ENCODE measurements around the gene CBX5. TPM values are rescaled to one million over a fixed set of nuclear protein-coding genes. Genes with fewer than 3 reads are reported as not detected.
A peak's percentile ranks its signal among the peaks of the same experiment; 100 is the strongest.
"Not testable (repeated sequence)": the region's sequence is repeated elsewhere in the genome, so short reads cannot be mapped to it uniquely, and the experiment has no call there.

Gene CBX5
- polyA plus RNA-seq = 10 to 100 TPM in 2 of 4 donors, 1 to 10 TPM in 2; 2.7 to 40.1 (median 8.3) TPM
- long read RNA-seq, donor 1, full-length matches to known transcripts = 12 of 4,215 reads
- long read RNA-seq, donor 1, partial matches to known transcripts = 3,723 of 4,215 reads
- long read RNA-seq, donor 1, other reads (novel, unspliced or antisense) = 480 of 4,215 reads
- long read RNA-seq, donor 2, full-length matches to known transcripts = 4 of 881 reads
- long read RNA-seq, donor 2, partial matches to known transcripts = 477 of 881 reads
- long read RNA-seq, donor 2, other reads (novel, unspliced or antisense) = 400 of 881 reads
- long read RNA-seq, donor 3, full-length matches to known transcripts = 9 of 1,954 reads
- long read RNA-seq, donor 3, partial matches to known transcripts = 1,405 of 1,954 reads
- long read RNA-seq, donor 3, other reads (novel, unspliced or antisense) = 540 of 1,954 reads
- long read RNA-seq, donor 4, full-length matches to known transcripts = 1 of 1 reads
- long read RNA-seq, donor 4, partial matches to known transcripts = 0 of 1 reads
- long read RNA-seq, donor 4, other reads (novel, unspliced or antisense) = 0 of 1 reads
- long read RNA-seq, donor 5 = 0 reads
- long read RNA-seq, donor 6, full-length matches to known transcripts = 5 of 1,440 reads
- long read RNA-seq, donor 6, partial matches to known transcripts = 1,260 of 1,440 reads
- long read RNA-seq, donor 6, other reads (novel, unspliced or antisense) = 175 of 1,440 reads
- long read RNA-seq, donor 7 = 0 reads
- long read RNA-seq, donor 8, full-length matches to known transcripts = 3 of 3 reads
- long read RNA-seq, donor 8, partial matches to known transcripts = 0 of 3 reads
- long read RNA-seq, donor 8, other reads (novel, unspliced or antisense) = 0 of 3 reads
- long read RNA-seq, donor 9, full-length matches to known transcripts = 6 of 383 reads
- long read RNA-seq, donor 9, partial matches to known transcripts = 234 of 383 reads
- long read RNA-seq, donor 9, other reads (novel, unspliced or antisense) = 143 of 383 reads
- long read RNA-seq, donor 10, full-length matches to known transcripts = 19 of 2,845 reads
- long read RNA-seq, donor 10, partial matches to known transcripts = 1,322 of 2,845 reads
- long read RNA-seq, donor 10, other reads (novel, unspliced or antisense) = 1,504 of 2,845 reads

GRCh38 chr12:54279632-54280467 lies at the start of gene CBX5:
CBX5 (minus strand) TSS chr12:54280122; CDS start chr12:54257650, 22,472 bp downstream.
- H3K4me3 ChIP-seq (ENCODE audit: low read depth in 1 of 3, low read length in 3 of 3) = peak within 1 kb of the TSS; percentile 73 to 82 (median 74)
- 0% methylated on average over 47 to 49 of the region's 49 CpGs for WGBS, 3 donors
- peak; percentile 100 for DNase-seq
- no peaks in the 10 kb centered on the region for H3K27me3 ChIP-seq (ENCODE audit: control insufficient read depth in 3 of 3, insufficient read depth in 3 of 3, low read length in 3 of 3)
- H3K9me3 ChIP-seq (ENCODE audit: control insufficient read depth in 2 of 2, insufficient read depth in 1 of 2, low read depth in 1 of 2, low read length in 1 of 2) = no peaks in the 10 kb centered on the region
- peaks cover 3 to 20% (median 5%) of the 10 kb centered on the region in 3 donors for H3K4me1 ChIP-seq (ENCODE audit: control insufficient read depth in 3 of 3, insufficient read depth in 2 of 3, low read depth in 1 of 3, low read length in 2 of 3)
- no peak for FAIRE-seq
- H3K36me3 ChIP-seq (ENCODE audit: control insufficient read depth in 3 of 3, insufficient read depth in 2 of 3, low read depth in 1 of 3, low read length in 3 of 3) = peaks cover 15 to 20% (median 16%) of the 10 kb centered on the region in 3 donors
- peak within 1 kb of the TSS; percentile 90 to 95 (median 91) for H3K27ac ChIP-seq (ENCODE audit: low read depth in 1 of 3, low read length in 2 of 3)

- Histone ChIP-seq H3K9me3 (ENCODE audit: control insufficient read depth in 2 of 2, insufficient read depth in 1 of 2, low read depth in 1 of 2, low read length in 1 of 2) (no peaks in the 10 kb centered on the region), H3K4me1 (ENCODE audit: control insufficient read depth in 3 of 3, insufficient read depth in 2 of 3, low read depth in 1 of 3, low read length in 2 of 3) (peaks cover 8 to 29% (median 9%) of the 10 kb centered on the region in 3 donors), H3K36me3 (ENCODE audit: control insufficient read depth in 3 of 3, insufficient read depth in 2 of 3, low read depth in 1 of 3, low read length in 3 of 3) (peaks cover 0 to 17% (median 3%) of the 10 kb centered on the region in 3 donors), H3K4me3 (ENCODE audit: low read depth in 1 of 3, low read length in 3 of 3) (no peak overlapping the region), H3K27ac (ENCODE audit: low read depth in 1 of 3, low read length in 2 of 3) (peak overlapping the region in 2 of 3 donors; percentile 59 to 71), H3K27me3 (ENCODE audit: control insufficient read depth in 3 of 3, insufficient read depth in 3 of 3, low read length in 3 of 3) (no peaks in the 10 kb centered on the region)
- FAIRE-seq (no peak), DNase-seq (peak; percentile 51 to 74)
- 30 to 63% (median 40%) methylated on average over 6 of the region's 6 CpGs for WGBS, 3 donors
Observed at GRCh38 chr12:54328595-54329337, 48.8 kb upstream of the CBX5 start.

- not testable (repeated sequence) for DNase-seq; FAIRE-seq; H3K9me3 ChIP-seq (ENCODE audit: control insufficient read depth in 2 of 2, insufficient read depth in 1 of 2, low read depth in 1 of 2, low read length in 1 of 2); H3K27me3 ChIP-seq (ENCODE audit: control insufficient read depth in 3 of 3, insufficient read depth in 3 of 3, low read length in 3 of 3); H3K36me3 ChIP-seq (ENCODE audit: control insufficient read depth in 3 of 3, insufficient read depth in 2 of 3, low read depth in 1 of 3, low read length in 3 of 3)
- Histone ChIP-seq H3K4me1 (ENCODE audit: control insufficient read depth in 3 of 3, insufficient read depth in 2 of 3, low read depth in 1 of 3, low read length in 2 of 3) (peaks cover 3 to 27% (median 6%) of the 10 kb centered on the region in 3 donors), H3K4me3 (ENCODE audit: low read depth in 1 of 3, low read length in 3 of 3) (peak overlapping the region; percentile 55 to 89 (median 76)), H3K27ac (ENCODE audit: low read depth in 1 of 3, low read length in 2 of 3) (peak overlapping the region; percentile 87 to 94 (median 94))
- WGBS, 3 donors = 38 to 43% (median 39%) methylated on average over 22 of the region's 22 CpGs
Observed at GRCh38 chr12:54325442-54326109, 45.7 kb upstream of the CBX5 start.

GRCh38 chr12:54324617-54325441 lies 44.9 kb upstream of the CBX5 start, which contains the start of gene COPZ1:
COPZ1 (plus strand) TSS chr12:54325131; CDS start chr12:54325164, 33 bp downstream.
- peaks cover 0 to 6% (median 0%) of the 10 kb centered on the region in 3 donors for H3K36me3 ChIP-seq (ENCODE audit: control insufficient read depth in 3 of 3, insufficient read depth in 2 of 3, low read depth in 1 of 3, low read length in 3 of 3)
- H3K27me3 ChIP-seq (ENCODE audit: control insufficient read depth in 3 of 3, insufficient read depth in 3 of 3, low read length in 3 of 3) = no peaks in the 10 kb centered on the region
- H3K4me3 ChIP-seq (ENCODE audit: low read depth in 1 of 3, low read length in 3 of 3) = peak within 1 kb of the TSS; percentile 55 to 89 (median 76)
- WGBS, 3 donors = 1 to 2% (median 2%) methylated on average over 34 of the region's 34 CpGs
- FAIRE-seq = no peak
- H3K27ac ChIP-seq (ENCODE audit: low read depth in 1 of 3, low read length in 2 of 3) = peak within 1 kb of the TSS; percentile 87 to 94 (median 94)
- H3K4me1 ChIP-seq (ENCODE audit: control insufficient read depth in 3 of 3, insufficient read depth in 2 of 3, low read depth in 1 of 3, low read length in 2 of 3) = peaks cover 0 to 19% (median 2%) of the 10 kb centered on the region in 3 donors
- DNase-seq = peak; percentile 98 to 100
- no peaks in the 10 kb centered on the region for H3K9me3 ChIP-seq (ENCODE audit: control insufficient read depth in 2 of 2, insufficient read depth in 1 of 2, low read depth in 1 of 2, low read length in 1 of 2)

GRCh38 chr12:54321363-54321762 lies 41.4 kb upstream of the CBX5 start:
- DNase-seq (no peak), FAIRE-seq (no peak)
- Histone ChIP-seq H3K4me1 (ENCODE audit: control insufficient read depth in 3 of 3, insufficient read depth in 2 of 3, low read depth in 1 of 3, low read length in 2 of 3) (peaks cover 0 to 6% (median 0%) of the 10 kb centered on the region in 3 donors), H3K9me3 (ENCODE audit: control insufficient read depth in 2 of 2, insufficient read depth in 1 of 2, low read depth in 1 of 2, low read length in 1 of 2) (no peaks in the 10 kb centered on the region), H3K27me3 (ENCODE audit: control insufficient read depth in 3 of 3, insufficient read depth in 3 of 3, low read length in 3 of 3) (no peaks in the 10 kb centered on the region), H3K4me3 (ENCODE audit: low read depth in 1 of 3, low read length in 3 of 3) (no peak overlapping the region), H3K27ac (ENCODE audit: low read depth in 1 of 3, low read length in 2 of 3) (no peak overlapping the region), H3K36me3 (ENCODE audit: control insufficient read depth in 3 of 3, insufficient read depth in 2 of 3, low read depth in 1 of 3, low read length in 3 of 3) (no peaks in the 10 kb centered on the region)
- WGBS, 3 donors = 84 to 93% (median 92%) methylated on average over 5 of the region's 5 CpGs

GRCh38 chr12:54312309-54312708 lies 32.4 kb upstream of the CBX5 start:
- 81 to 90% (median 83%) methylated on average over 7 of the region's 7 CpGs for WGBS, 3 donors
- H3K27me3 ChIP-seq (ENCODE audit: control insufficient read depth in 3 of 3, insufficient read depth in 3 of 3, low read length in 3 of 3); DNase-seq; H3K4me1 ChIP-seq (ENCODE audit: control insufficient read depth in 3 of 3, insufficient read depth in 2 of 3, low read depth in 1 of 3, low read length in 2 of 3); H3K27ac ChIP-seq (ENCODE audit: low read depth in 1 of 3, low read length in 2 of 3); H3K4me3 ChIP-seq (ENCODE audit: low read depth in 1 of 3, low read length in 3 of 3); H3K9me3 ChIP-seq (ENCODE audit: control insufficient read depth in 2 of 2, insufficient read depth in 1 of 2, low read depth in 1 of 2, low read length in 1 of 2); H3K36me3 ChIP-seq (ENCODE audit: control insufficient read depth in 3 of 3, insufficient read depth in 2 of 3, low read depth in 1 of 3, low read length in 3 of 3); FAIRE-seq: not testable (repeated sequence)

Measured in small intestine (tissue), 16 donors.